GM18508 (cell line): ENCODE data around the gene FAM193B.
"Not testable (repeated sequence)": the region's sequence is repeated elsewhere in the genome, so short reads cannot be mapped to it uniquely, and the experiment has no call there.

ENCODE experiments used
- ATAC-seq: cut with Tn5 transposase; IDR thresholded peaks from one replicate; pipeline ENCODE4 v1.9.1; 2021; ENCODE audit warnings: moderate number of reproducible peaks; ENCODE audit not compliant: insufficient read depth, unreplicated experiment

The FAM193B gene

GRCh38 chr5:177540438-177540837 is 13.9 kb downstream of the FAM193B start:
- ATAC-seq, result no peak

- ATAC-seq, result no peak
Measured at GRCh38 chr5:177539411-177539810, 15.0 kb downstream of the FAM193B start.

GRCh38 chr5:177538876-177539275 is 15.5 kb downstream of the FAM193B start:
- no peak for ATAC-seq

GRCh38 chr5:177537389-177538361 is 16.7 kb downstream of the FAM193B start:
- ATAC-seq, result no peak

GRCh38 chr5:177536386-177536785 is 18.0 kb downstream of the FAM193B start:
- ATAC-seq, result no peak

GRCh38 chr5:177535125-177535524 is 19.2 kb downstream of the FAM193B start:
- no peak for ATAC-seq

GRCh38 chr5:177534433-177534832 is 19.9 kb downstream of the FAM193B start:
- not testable (repeated sequence) for ATAC-seq

- no peak for ATAC-seq
Measured at GRCh38 chr5:177531209-177531940, 23.0 kb downstream of the FAM193B start.

- ATAC-seq, result no peak
Measured at GRCh38 chr5:177530638-177531037, 23.7 kb downstream of the FAM193B start.

- no peak for ATAC-seq
Measured at GRCh38 chr5:177529247-177530203, 24.8 kb downstream of the FAM193B start.

GRCh38 chr5:177528631-177529030 is 25.7 kb downstream of the FAM193B start:
- no peak for ATAC-seq

- no peak for ATAC-seq
Measured at GRCh38 chr5:177527595-177527994, 26.8 kb downstream of the FAM193B start.

- no peak for ATAC-seq
Measured at GRCh38 chr5:177526791-177527190, 27.6 kb downstream of the FAM193B start.

GRCh38 chr5:177526191-177526590 is 28.2 kb downstream of the FAM193B start:
- no peak for ATAC-seq

GRCh38 chr5:177524941-177525655 is 29.3 kb downstream of the FAM193B start:
- ATAC-seq, result no peak

- ATAC-seq, result no peak
Measured at GRCh38 chr5:177524539-177524900, 29.8 kb downstream of the FAM193B start.

GRCh38 chr5:177523711-177524538 is 30.4 kb downstream of the FAM193B start:
- ATAC-seq, result no peak

- ATAC-seq, result no peak
Measured at GRCh38 chr5:177520916-177521513, 33.3 kb downstream of the FAM193B start.
